HTR-8/SVneo (cell line): ENCODE data around the gene LRRC3C.
"Not testable (repeated sequence)": the region's sequence is repeated elsewhere in the genome, so short reads cannot be mapped to it uniquely, and the experiment has no call there.

Source experiments
- DNase-seq: peaks from one replicate; pipeline ENCODE4 v3.0.0; 2011; ENCODE audit warnings: low spot score, mixed read lengths; ENCODE audit not compliant: insufficient read length
- FAIRE-seq: peaks from 2 replicates; lab custom pipeline; 2011; peaks lifted over from hg19 to GRCh38; lab: Jason Lieb, UNC

LRRC3C gene

DNA sequence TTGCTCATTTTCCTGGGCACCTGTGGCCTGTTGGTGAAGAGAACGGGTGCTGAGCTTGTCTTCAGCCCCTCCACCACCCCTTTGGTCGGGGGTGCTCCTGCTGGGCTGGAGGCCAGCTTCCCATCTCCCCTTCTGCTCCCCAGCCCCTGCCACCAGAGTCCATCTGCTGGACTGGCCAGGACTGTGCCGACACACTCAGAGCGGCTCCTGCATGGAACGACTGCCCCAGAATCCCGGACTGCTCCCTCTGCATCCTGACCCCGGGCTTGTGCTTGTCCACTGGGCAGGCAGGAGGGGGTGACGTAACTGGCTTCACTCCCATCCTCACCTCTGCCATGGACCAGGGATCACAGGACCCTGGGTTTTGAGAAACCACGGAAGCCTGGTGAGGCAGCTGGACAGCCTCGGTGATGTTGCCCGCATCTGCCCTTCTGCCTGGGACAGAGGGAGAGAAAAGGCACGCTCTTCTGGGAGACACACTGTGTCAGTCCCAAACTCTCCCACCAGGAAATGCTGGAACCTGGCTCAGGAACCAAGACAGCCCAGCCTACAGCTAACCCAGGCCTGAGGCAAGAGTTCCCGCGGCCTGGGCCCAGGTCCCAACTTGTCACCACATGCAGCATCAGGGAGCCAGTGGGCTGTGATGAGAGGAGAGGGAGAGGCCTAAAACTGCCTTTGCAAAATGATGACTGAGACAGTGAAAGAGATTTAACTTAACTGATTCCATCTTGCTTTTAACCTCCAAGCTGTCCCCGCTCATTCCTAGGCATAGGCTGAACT lies 19.2 kb downstream of the LRRC3C start:
- DNase-seq (no peak), FAIRE-seq (peak; percentile 36)

DNA sequence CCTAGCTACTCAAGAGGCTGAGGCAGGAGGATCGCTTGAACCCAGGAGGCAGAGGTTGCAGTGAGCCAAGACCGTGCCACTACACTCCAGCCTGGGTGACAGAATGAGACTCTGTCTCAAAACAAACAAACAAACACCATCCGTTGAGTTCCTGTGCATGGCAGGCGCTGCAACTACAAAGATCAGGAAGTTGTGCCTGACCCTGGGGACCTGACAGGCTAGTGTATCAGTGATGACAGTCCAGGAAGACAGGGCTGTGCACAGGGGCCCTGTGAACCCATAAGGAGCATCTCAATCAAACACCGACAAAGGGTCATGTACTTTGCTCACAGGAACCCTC lies 20.9 kb downstream of the LRRC3C start:
- FAIRE-seq, DNase-seq: not testable (repeated sequence)

DNA sequence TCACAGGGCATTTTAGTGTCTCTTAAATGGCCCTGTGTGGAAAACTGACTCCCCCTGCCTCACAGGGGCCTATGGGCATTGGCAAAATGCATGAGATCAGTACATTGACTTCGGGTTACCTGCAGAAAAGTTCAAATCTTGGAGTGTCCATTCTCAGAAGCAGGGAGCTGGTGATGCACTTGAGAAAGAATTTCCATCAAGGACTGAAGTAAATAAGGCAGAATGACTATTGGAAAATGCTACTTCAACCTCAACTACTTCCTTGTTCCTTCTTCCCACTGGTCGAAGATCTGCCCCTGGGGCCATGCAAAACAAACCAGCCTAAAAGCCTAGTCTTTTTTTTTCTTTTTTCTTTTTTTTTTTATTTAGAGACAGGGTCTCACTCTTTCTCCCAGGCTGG lies 21.5 kb downstream of the LRRC3C start:
- FAIRE-seq (peak; percentile 48), DNase-seq (no peak)

DNA sequence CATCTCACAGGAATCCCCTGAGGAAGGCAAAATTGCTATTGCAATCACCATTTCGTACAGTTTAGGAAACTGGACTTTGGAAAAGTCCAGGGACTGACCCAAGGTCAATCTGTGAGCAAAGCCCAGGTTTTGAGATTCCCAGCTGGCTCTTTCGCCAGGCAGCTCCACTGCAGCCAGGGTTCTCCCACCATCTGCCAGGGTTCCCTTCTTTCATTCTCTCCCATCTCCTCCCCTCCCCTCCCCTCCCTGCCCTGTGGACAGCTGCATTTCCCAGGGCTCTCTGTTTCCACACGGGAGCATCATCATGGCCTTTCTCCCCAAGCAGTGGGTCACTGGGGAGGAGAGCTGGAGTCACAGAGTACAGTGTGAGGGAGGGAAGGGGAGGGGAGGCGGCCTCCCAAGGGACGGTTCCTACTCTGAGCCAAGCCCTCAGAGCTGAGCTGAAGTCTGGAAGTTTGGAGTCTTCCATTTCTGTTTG lies 23.4 kb downstream of the LRRC3C start:
- no peak for FAIRE-seq
- DNase-seq, result no peak

DNA sequence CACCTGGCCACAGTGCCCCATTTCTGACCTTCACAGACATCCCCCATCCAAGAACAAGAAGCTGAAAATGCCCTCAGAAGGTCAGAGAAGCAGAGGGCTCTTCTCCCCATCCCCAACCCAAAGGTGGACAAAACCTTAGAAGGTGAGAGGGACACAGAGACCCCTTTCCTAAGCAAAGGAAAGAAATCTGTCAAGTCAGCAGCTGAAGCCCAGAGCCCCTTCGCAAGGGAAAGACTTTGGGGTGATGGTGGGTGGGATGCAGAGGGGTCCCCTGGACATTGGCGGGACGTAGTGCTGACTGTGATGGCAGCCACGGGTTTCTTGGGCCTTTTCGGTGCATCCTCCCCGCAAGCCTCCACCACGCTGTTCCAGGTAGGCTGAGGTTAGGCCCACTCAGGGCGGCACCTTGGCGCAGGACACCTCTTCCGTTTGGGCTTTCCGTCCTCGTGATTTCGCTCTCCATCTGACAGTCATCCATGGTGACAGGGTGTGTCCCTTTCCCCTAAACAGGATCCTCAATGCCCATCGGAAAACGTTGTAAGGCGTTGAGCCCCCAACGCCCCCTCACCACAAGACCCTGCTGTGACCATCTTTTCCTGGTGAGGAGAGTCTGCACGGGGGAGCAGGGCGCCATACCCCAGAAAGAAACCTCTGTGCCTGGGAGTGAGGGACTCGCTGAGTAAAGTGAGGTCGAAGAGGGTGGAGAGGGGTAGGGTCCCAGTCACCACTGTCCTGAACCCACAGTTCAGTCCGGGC lies 24.6 kb downstream of the LRRC3C start:
- DNase-seq (no peak), FAIRE-seq (peak; percentile 81)

DNA sequence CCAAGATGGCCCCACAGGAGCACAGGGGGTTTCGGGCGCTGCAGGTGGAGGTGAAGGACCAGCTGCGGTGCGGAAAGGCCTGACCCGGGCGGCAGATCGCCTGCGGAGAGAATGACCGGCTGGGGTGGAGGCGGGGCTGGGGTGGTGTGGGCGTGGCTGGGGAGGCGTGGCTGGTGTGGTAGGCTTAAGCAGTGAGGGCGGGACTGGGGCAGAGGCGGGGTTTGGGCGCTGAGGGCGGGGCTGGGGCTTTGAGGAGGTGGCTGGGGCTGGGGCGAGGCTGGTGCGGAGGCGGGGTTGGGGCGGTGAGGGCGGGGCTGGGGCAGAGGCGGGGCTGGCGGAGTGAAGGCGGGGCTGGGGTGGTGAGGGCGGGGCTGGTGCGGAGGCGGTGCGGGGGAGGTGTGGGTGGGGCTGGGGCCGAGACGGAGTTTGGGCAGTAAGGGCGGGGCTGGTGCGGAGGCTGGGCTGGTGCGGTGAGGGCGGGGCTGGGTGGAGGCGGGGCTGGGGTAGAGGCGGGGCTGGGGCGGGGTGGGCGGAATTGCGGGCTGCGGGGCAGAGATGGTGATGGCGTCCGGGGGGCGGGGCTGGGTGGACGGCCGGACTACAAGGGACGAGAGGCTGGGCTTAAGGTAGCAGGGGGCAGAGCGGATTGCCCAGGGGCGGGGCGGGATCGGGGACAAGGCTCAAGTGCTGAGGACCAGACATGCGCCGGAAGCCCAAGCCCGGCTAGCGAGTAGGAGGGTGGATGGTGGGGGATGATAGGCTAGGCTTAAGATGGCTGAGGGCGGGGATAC lies 25.3 kb downstream of the LRRC3C start:
- peak; percentile 98 for DNase-seq
- FAIRE-seq, result peak; percentile 99

DNA sequence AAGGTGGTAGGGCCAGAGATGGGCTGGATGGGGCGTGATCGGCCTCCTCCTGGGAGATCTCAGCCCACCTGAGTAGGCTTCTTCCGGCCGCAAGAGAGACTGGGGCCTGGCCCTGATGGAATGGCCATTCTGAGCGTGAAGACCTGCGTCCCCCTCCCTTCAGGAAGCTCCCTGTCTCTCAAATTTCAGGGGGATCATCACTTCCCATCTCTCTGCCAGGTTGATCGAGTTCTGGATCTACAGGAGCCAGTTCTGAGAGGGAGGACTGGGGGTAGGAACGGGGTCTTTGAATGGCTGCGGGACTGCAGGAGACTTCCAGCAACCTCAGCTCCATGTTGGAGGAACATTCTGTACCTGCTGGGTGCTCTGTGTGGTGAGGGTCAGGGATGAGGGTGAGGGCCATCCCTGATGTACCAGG lies 25.9 kb downstream of the LRRC3C start:
- FAIRE-seq (no peak), DNase-seq (no peak)

DNA sequence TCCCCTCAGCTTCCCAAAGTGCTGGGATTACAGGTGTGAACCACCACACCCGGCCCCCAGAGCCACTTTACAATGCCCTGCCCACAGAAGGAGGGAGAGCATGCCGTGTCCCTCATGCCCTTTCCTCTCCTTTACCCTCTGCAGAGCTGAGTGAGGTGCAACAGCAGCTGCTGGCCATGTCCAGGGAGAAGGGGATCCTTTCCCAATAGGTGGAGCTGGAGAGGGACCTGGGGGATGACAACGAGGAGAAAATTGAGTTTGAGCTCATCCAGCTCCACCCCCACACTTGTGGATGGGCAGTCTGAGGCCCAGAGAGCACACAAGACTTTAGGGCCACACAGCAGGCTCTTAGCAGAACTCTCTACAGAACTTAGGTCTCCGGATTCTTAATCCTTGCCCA lies 27.3 kb downstream of the LRRC3C start:
- FAIRE-seq, result no peak

DNA sequence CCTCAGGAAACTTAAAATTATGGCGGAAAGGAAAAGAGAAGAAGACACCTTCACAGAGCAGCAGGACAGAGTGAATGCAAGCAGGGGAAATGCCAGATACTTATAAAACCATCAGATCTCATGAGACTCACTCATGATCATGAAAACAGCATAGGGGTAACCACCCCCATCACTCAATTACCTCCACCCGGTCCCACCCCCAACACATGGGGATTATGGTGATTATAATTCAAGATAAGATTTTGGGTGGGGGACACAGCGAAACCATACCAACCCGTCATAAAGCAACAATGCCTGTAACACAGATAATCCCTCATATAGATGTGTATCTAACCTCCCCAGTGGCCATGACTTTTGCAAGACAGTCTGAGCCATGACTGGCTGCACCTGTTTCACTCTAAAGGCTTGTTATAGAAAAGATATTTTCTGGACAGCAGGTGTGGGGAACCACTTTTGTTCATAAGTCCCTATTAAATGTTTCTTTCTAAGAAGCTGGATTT lies 28.2 kb downstream of the LRRC3C start:
- no peak for DNase-seq
- FAIRE-seq, result no peak

More for the DNA sequence above, 27.3 kb downstream of the LRRC3C start:
- no peak for DNase-seq

DNA sequence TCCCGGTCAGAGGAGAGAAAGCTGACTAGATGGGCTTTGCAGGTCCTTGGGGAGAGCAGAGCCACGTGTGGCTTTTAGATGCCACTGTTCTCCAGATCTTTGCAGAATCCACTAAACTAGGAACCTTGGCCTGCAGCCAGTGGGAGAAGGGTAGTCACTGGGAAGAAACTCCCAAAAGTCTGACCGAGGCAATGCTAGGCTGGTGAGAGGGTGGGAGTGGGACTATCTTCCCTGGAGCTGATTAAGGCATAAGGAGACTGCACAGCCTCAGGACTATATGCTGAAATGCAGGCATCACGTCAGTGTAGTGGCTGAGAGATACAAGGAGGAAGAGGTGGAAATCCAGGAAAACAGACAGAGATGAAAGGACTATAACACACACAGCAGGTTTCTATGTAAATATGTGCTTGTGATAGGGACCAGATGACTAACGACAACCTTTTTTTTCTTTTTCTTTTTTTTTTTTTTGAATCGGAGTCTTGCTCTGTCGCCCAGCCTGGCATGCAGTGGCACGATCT lies 33.1 kb downstream of the LRRC3C start:
- FAIRE-seq (no peak), DNase-seq (no peak)

DNA sequence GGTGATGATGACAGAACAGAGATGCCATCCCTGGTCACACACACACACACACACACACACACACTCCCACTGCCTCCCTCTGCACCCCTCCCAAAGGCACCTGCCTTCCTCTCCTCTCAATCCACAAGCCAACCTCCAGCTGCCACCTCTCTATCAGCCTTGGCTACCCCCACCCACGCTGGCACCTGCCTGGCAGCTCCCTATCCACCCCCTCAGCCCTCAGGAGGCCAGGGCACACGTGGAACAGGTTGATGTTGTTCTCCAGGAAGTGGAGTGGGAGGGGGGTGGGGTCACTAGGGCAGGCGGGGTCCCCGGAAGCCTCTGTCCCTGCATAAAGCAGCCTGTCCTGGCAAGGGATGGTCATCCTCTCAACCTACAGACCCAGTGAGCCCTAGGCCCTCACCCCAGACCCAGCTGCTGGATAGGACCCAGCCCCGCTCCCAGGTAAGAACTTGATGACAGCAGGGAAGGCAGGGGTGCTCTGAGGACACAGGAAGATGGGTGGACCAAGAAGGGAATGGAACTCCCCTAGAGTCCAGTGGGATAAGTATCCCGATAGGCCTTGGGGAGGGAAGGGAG lies 35.2 kb downstream of the LRRC3C start, which contains the start of gene GSDMA:
GSDMA (plus strand) TSS at position 363 of the 579 bp plus-strand sequence. CDS start 2,684 bp downstream, outside the sequence.
- DNase-seq (no peak), FAIRE-seq (peak; percentile 85)

DNA sequence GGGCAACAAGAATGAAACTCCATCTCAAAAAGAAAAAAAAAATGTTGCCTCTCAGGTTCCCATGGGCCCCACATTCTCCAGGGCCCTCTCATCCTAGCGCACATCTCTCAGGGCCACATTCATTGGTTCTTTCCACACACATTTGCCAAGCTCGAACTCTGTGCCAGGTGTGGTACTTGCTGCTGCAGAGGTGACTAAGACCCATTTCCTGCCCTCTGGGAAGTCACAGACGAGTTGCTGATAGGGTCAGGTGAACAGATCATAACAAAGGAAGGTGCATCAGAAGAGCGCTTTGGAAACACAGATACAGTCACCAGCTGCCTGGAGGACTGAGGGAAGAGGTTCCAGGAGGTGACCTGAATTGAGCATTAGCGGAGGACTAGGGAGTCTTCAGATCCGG lies 36.3 kb downstream of the LRRC3C start:
- peak; percentile 71 for FAIRE-seq
- no peak for DNase-seq

DNA sequence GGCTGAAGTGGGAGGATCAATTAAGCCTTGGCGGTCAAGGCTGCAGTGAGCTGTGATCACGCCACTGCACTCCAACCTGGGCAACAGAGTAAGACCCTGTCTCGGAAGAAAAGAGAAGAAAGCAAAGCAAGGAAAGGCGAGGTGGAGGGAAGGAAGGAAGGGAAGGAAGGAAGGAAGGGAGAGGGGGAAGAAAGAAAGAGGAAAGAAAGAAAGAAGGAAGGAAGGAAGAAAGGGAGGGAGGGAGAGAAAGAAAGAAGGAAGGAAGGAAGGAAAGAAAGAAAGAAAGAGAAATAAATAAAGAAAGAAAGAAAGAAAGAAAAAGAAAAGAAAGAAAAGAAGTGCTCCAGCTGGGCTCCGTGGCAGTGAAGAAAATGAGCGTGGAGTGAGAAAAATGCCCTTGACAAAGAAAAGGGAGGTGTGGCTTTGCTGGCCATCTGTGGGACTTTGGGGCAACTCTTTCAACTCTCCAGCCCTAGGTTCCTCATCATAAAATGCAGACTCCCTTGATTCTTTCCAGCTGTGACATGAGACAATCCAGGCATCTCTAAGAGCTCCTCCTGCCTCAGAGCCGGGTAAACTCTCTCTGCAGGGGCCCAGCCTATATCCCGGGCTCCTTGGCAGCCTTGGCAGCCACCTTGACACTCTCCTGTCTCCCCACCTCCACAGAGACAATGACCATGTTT lies 37.6 kb downstream of the LRRC3C start:
- no peak for DNase-seq
- FAIRE-seq, result no peak

DNA sequence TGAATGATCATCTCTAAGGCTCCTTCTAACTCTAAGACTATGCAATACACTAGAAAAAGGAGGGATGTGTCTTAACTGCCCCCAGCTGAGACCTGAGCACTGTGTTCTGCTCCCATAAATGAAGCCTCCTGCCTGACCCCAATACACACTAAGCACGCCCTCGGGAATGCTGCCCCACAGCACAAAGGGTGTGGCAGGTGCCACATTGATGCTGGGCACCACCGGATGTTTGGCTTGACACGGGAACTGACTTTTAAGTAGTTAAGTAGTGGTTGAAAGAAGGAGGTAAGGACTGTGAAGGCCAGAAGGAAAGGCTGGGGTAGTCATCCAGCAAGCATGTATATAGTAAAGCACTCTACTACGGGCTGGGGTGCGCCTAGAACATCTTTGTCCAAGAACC lies 39.2 kb downstream of the LRRC3C start:
- FAIRE-seq (no peak), DNase-seq (no peak)

DNA sequence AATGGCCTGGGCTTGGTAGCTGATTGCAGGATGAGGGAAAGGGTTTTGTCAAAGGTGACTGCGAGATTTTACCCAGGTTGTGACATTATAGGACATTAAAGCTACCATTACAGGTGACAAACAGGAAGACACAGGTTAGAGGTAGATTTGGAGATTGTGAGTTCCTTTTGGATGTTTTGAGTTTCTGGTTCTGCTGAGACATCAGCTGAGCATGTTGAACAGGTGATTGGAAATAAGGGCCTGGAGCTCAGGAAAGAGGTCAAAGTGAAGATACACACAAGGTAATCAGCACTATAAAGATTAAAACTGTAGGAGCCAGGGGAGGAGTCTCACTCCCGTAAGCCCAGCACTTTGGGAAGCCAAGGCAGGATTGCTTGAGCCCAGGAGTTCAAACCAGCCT lies 41.2 kb downstream of the LRRC3C start:
- DNase-seq (no peak), FAIRE-seq (no peak)

DNA sequence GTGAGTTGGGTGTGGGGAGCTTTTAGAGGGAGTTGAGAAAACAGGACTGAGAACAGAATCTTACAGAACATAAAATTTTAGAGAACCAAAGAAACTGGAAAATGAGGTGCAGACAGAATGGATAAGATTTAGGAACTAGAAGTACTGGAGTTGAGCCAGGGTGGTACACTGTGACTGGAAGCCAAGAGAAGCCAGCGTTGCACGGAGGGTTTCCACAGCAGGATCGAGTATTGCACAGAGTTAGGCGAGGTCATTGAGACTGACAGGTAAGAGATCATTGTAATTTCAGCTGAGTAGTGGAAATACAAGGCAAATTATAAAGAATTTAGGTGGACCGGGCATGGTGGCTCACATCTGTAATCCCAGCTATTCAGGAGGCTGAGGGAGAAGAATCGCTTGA lies 41.8 kb downstream of the LRRC3C start:
- FAIRE-seq (no peak), DNase-seq (no peak)

DNA sequence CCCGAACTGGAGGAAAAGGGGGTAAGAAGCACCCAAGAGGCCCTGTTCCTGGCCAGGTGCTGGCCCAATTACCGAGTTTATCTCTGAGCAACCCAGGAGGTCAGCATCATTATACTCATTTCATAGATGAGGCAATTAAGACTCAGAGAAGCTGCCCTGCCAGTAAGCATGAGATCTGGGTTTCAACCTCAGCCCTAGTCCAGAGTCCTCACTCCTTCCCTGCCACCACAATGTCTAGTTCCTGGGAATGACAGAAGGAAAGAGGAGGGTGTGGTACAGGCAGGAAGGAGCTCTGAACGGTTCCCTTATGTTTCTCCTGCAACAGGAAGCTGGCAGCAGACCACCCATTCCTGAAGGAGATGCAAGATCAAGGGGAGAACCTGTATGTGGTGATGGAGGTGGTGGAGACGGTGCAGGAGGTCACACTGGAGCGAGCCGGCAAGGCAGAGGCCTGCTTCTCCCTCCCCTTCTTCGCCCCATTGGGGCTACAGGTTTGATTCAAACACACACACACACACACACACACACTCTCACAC lies 42.7 kb downstream of the LRRC3C start:
- DNase-seq (no peak), FAIRE-seq (no peak)

DNA sequence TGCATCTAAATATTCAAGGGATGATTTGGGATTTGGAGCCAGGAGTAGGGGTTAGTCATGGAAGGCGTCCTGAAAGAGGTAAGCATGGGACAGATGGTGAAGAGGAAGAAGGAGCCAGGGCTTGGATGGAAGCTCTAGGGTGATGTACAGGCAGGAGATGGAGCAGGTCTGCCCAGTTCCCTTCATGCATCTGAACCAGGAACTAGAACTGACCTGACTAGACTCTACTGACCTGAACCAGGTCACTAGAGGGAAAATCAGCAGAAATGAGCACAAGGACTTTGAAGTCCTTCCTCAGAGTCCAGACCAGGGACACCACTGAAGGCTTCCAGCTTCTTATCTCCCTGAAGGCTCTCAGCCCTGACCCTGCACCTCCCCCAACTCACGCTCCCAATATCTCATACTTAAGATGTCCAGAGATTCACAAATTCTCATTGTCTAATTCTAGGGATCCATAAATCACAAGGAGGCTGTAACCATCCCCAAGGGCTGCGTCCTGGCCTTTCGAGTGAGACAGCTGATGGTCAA lies 43.6 kb downstream of the LRRC3C start:
- FAIRE-seq (no peak), DNase-seq (no peak)

DNA sequence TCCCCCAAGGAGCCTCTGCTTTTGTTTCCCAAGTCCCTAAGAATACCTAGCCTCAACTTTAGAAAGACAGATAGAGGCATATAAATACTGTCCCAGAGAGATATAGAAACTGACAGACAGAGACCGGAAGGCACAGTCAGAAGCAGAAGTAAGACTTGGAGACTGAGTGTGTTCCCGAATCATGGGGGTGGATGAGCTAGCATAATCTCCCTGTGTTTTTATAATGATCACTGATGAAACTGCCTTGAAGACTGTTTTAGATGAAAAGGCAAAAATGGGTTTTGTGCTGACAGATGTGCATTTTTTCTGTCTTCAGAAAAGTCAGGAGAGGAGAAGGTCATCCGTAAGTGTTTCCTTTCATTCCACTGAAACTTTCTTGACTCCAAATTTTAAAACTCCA lies 44.7 kb downstream of the LRRC3C start:
- FAIRE-seq, result no peak

More for the DNA sequence above, 44.7 kb downstream of the LRRC3C start:
- DNase-seq, result no peak
